ENCODE measurements around the gene OTULINL.
A peak's percentile ranks its signal among the peaks of the same experiment; 100 is the strongest.

- TF ChIP-seq CTCF (IDR thresholded peaks at IDR 0.05) (peak in 2 of 6 experiments; percentile 32 to 38), POLR2A (IDR thresholded peaks at IDR 0.05) (peak in 1 of 2 donors; percentile 9)
Observed at GRCh38 chr5:14581891-14582796, 552 bp downstream of the OTULINL start.

Measured in adrenal gland (tissue), 5 donors.